T-helper 2 cell (primary cell): ENCODE results near the gene AGPAT3.

Source experiments
- DNase-seq, 5 experiments: peaks; one replicate each; pipeline versions ENCODE4 v3.0.0 to v3.0.0-alpha.2; 2012 to 2022

The AGPAT3 gene

DNA sequence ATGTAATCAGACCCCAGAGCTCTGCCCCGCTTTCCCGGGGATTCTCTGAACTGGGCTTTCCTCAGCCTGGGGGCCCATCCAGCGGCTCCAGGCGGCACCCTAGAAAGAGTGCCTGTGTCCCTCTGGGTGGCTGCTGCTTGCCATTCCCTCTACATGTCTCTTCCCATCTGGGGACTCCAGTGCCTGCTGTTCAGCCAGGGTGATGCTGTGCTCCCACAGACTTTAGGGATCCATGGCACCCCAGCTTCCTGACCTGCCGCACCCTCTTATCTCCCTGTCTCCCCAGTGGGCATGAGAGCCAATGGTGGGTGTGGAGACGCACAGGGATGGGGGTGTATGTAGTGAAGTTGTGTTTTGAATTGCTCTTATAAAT is 163.2 kb downstream of the AGPAT3 start:
- DNase-seq = no peak

GRCh38 chr21:44029460-44030087 is 164.6 kb downstream of the AGPAT3 start:
- no peak for DNase-seq

GRCh38 chr21:44035244-44035643 is 170.2 kb downstream of the AGPAT3 start:
- DNase-seq = no peak
